Prostate gland (tissue), 2 donors: ENCODE results near the gene PITPNC1. TPM values are rescaled to one million over a fixed set of nuclear protein-coding genes. Genes with fewer than 3 reads are reported as not detected.

ENCODE experiments used
- DNase-seq: peaks from one replicate; pipeline ENCODE4 v3.0.0-alpha.2; 2019; ENCODE audit warnings: low spot score
- H3K27ac ChIP-seq, 2 donors: fragments of 200-600 bp; sonication (generic); 2 replicates each; pipeline ENCODE4 v1.5.1; 2017 to 2019
- H3K27me3 ChIP-seq: fragments of 200-600 bp; sonication (generic); replicated peaks from 2 replicates; pipeline ENCODE4 v1.5.1; 2019; ENCODE audit not compliant: insufficient read depth
- H3K36me3 ChIP-seq, 2 donors: fragments of 200-600 bp; sonication (generic); 1 replicate in 1 of 2; 2 replicates in 1 of 2; pipeline versions ENCODE4 v1.5.1 to v1.8.1; 2017 to 2019
- H3K4me1 ChIP-seq: fragments of 200-600 bp; sonication (generic); replicated peaks from 2 replicates; pipeline ENCODE4 v1.5.1; 2019
- H3K4me3 ChIP-seq, 2 donors: fragments of 200-600 bp; sonication (generic); 2 replicates each; pipeline ENCODE4 v1.5.1; 2017 to 2019
- H3K9me3 ChIP-seq: fragments of 200-600 bp; sonication (generic); 2 replicates; pipeline ENCODE4 v1.5.1; 2017
- POLR2A ChIP-seq: fragments of 450-650 bp; IDR thresholded peaks from one replicate; pipeline ENCODE4 v1.6.1; 2016; ENCODE audit warnings: antibody characterized with exemption, mild to moderate bottlenecking
- POLR2AphosphoS5 ChIP-seq: sonication (generic); formaldehyde crosslinking; IDR thresholded peaks from one replicate; pipeline ENCODE4 v1.6.1; 2017; ENCODE audit warnings: antibody characterized with exemption
- WGBS: methylation state at CpG from one replicate; pipeline ENCODE4 v1.1.5; 2018; 5-methylcytosine and 5-hydroxymethylcytosine counted together
- intact Hi-C: fragments of 100-400 bp; cut with DNase I; formaldehyde crosslinking; loops from one replicate; pipeline ENCODE4 v1.14.2; 2022
- total RNA-seq, 2 donors: library from RNA; depleted of rRNA; stranded (reverse); fragments of >200 nt; gene quantifications; one replicate each; pipeline ENCODE4 v1.1.0, GENCODE V29; 2016
- TF ChIP-seq, protein P1 (sequence below), 4 experiments: fragments of 200-600 bp in 2 of 4; fragments of 450-650 bp in 2 of 4; sonication (generic) in 2 of 4; IDR thresholded peaks; 1 replicate in 3 of 4; 2 replicates in 1 of 4; pipeline ENCODE4 v1.5.1; 2016 to 2019; ENCODE audit warnings: antibody characterized with exemption in 4 of 4, mild to moderate bottlenecking in 2 of 4, moderate library complexity in 2 of 4

The PITPNC1 gene
- total RNA-seq, 2 donors from 2014 or later, result 10.1 to 12.9 TPM

DNA sequence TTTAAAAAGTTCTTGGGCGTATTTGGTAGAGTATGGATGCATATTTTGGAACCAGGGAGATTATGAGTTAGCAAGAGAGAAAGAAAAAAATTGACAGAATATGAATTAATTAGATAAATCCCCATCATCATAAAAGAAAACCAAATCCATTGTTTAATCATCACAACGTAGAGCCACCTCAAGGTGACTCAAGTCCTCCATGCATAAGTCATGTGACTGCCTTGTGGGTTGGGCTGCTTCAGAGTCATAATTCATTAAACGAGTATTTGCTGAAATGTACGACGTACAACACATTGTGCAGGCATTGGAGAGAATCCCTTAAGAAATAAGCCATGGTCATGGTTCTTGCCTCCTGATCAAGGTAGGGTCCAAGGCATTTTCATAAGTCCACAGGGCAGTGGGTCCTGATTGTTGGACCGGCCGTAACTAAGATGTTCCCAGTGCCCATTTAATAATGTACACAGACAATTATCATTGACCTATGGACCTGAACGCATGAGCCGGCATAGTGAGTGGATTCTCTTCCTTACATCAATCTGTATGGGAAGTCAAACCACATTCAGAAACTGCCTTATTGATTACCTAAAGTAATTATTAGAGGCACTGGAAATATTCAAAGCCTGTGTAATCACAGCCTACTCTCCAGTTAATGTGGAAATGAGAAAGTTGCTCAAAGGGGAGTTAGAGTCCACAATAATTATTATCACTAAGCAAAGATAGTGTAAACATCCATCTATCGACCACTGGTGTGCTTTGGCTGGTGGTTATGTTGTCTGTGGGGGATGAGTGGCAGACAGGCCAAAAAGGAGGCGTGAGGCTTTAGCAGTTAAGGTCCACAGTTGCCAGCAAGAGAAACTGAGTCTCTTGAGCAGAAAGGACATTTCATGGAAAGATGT is 165.4 kb downstream of the PITPNC1 start:
- Histone ChIP-seq H3K36me3 (no peaks in the 10 kb centered on the region), H3K27me3 (no peaks in the 10 kb centered on the region), H3K9me3 (no peaks in the 10 kb centered on the region), H3K4me3 (no peak overlapping the region), H3K27ac (no peak overlapping the region), H3K4me1 (peaks cover 3% of the 10 kb centered on the region)
- 84% methylated on average over 11 of the region's 11 CpGs for WGBS
- intact Hi-C loops, result no loop called here
- DNase-seq, result no peak
- TF ChIP-seq POLR2A, result no peak
- TF ChIP-seq, protein P1, sequence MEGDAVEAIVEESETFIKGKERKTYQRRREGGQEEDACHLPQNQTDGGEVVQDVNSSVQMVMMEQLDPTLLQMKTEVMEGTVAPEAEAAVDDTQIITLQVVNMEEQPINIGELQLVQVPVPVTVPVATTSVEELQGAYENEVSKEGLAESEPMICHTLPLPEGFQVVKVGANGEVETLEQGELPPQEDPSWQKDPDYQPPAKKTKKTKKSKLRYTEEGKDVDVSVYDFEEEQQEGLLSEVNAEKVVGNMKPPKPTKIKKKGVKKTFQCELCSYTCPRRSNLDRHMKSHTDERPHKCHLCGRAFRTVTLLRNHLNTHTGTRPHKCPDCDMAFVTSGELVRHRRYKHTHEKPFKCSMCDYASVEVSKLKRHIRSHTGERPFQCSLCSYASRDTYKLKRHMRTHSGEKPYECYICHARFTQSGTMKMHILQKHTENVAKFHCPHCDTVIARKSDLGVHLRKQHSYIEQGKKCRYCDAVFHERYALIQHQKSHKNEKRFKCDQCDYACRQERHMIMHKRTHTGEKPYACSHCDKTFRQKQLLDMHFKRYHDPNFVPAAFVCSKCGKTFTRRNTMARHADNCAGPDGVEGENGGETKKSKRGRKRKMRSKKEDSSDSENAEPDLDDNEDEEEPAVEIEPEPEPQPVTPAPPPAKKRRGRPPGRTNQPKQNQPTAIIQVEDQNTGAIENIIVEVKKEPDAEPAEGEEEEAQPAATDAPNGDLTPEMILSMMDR (IDR thresholded peaks at IDR 0.05), result no peak
- no peak for TF ChIP-seq POLR2AphosphoS5

DNA sequence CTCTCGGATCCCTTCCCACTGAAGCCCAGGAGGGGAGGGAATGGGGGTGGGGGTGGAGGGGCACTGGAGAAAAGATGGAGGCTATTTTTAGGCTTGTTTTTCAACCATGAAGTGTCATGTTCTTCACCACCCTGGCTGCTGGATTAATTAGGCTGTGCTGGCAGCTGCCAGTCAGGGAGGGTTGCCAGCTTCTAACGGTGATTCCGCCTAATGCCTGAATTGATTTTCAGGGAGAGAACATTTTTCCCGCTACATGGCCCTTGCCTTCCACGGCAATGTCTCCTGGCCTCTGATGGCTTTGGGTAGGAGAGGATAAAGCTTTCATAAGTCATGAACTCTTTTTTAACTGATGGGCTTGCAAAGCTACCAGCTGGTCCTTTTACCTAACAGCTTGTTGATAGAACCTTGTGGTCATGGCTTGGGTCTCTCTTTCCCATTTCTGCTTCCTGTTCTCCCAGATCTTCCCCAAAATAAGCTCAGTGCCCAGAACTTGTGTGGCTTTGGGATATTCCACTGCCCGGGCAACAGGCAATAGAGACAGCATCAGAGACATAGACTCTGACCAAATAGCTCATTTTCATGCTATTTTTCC is 167.4 kb downstream of the PITPNC1 start:
- H3K27ac ChIP-seq, result no peak overlapping the region
- peaks cover 3% of the 10 kb centered on the region for H3K4me1 ChIP-seq
- no peaks in the 10 kb centered on the region for H3K27me3 ChIP-seq
- no peak overlapping the region for H3K4me3 ChIP-seq
- intact Hi-C loops, result no loop called here
- WGBS, result 78% methylated on average over 6 of the region's 6 CpGs
- no peaks in the 10 kb centered on the region for H3K36me3 ChIP-seq
- TF ChIP-seq, protein P1 (IDR thresholded peaks at IDR 0.05), result no peak
- TF ChIP-seq POLR2AphosphoS5 (no peak), POLR2A (no peak)
- no peaks in the 10 kb centered on the region for H3K9me3 ChIP-seq
- DNase-seq, result no peak

DNA sequence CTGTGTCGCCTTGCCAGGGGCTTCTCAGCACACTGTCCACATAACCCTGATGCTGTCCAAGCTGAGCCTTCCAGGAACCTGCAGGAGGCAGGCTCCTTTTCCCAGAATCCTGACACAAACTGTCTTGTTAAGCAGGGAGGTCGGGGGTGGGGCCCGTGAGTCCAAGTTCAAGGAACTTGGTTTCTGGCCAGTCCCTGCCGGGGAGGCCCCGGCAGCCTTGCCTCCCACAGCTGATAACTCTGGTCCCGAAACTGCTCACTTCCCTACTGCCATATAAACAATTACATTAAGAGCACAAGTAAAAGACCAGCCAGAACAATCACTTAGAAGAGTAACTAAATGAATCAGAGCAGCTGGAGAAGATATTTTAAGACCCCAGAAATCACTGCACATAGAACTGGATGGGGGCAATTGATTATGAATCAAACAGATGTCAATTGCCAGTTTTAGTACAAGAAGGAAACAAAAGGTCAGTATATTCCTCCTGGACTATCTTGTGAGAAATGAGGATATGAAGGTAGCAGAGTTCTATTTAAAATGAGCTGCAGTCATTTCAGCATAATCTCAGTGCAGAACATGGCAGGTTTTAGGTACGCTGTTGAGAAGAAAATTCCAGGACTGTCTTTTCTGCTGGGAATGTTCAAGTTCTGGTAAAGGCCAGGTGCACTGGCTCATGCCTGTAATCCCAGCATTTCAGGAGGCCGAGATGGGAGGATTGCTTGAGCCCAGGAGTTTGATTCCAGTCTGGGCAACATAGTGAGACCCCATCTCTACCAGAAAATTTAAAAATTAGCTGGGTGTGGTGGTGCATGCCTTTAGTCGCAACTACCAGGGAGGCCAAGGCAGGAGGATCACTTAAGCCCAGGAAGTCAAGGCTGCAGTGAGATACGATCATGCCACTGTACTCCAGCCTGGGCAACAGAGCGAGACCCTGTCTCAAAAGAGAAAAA is 169.8 kb downstream of the PITPNC1 start:
- TF ChIP-seq, protein P1 (IDR thresholded peaks at IDR 0.05), result no peak
- TF ChIP-seq POLR2AphosphoS5 (no peak), POLR2A (no peak)
- H3K36me3 ChIP-seq, result no peaks in the 10 kb centered on the region
- DNase-seq, result no peak
- intact Hi-C loops, result no loop called here
- H3K27me3 ChIP-seq, result no peaks in the 10 kb centered on the region
- H3K4me3 ChIP-seq, result no peak overlapping the region
- H3K27ac ChIP-seq, result no peak overlapping the region
- 56% methylated on average over 11 of the region's 11 CpGs for WGBS
- H3K4me1 ChIP-seq, result peaks cover 3% of the 10 kb centered on the region
- H3K9me3 ChIP-seq, result no peaks in the 10 kb centered on the region

DNA sequence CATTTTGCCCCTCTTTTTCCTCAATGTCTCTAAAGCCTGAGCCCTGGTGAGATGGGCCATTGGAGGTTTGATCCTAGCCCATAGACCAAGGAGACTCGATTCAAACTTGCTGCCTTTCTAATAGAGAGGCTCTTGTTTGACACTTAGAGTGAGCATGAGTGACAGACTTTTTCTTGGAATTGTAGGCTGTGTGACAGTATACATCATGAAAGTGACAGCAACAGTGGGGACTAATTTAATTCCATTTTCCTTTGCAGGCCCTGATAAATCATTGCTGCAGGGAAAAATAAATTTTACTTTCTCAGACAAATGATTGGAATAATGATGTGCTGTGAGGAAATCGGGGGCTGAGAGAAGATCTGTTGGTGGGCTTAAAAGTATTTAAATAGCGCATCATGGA is 171.6 kb downstream of the PITPNC1 start:
- no peak for TF ChIP-seq POLR2A
- TF ChIP-seq, protein P1 (IDR thresholded peaks at IDR 0.05), result no peak
- TF ChIP-seq POLR2AphosphoS5, result no peak
- H3K4me3 ChIP-seq, result no peak overlapping the region
- no peaks in the 10 kb centered on the region for H3K27me3 ChIP-seq
- 95% methylated on average over 3 of the region's 3 CpGs for WGBS
- no peaks in the 10 kb centered on the region for H3K9me3 ChIP-seq
- no peak for DNase-seq
- peaks cover 3% of the 10 kb centered on the region for H3K4me1 ChIP-seq
- H3K36me3 ChIP-seq, result no peaks in the 10 kb centered on the region
- H3K27ac ChIP-seq, result no peak overlapping the region
- intact Hi-C loops, result no loop called here
